DND-41 (cell line): ENCODE measurements around the gene CD207.

Experiments used
- ATAC-seq: fragments of 200-7000 bp; cut with Tn5 transposase; 3 replicates; pipeline ENCODE4 v1.9.1; 2021; ENCODE audit warnings: low read depth; ENCODE audit not compliant: insufficient read depth
- DNase-seq: peaks from one replicate; pipeline ENCODE4 v3.0.0-alpha.2; 2020
- H2AFZ ChIP-seq: 2 replicates; pipeline ENCODE4 v1.6.0; 2012; ENCODE audit warnings: low read depth, low read length
- H3K27ac ChIP-seq: 2 replicates; pipeline ENCODE4 v1.5.1; 2012; ENCODE audit warnings: low read length, inconsistent platforms
- H3K27me3 ChIP-seq: fragments of 200-600 bp; sonication (generic); 2 replicates; pipeline ENCODE4 v1.6.0; 2012; ENCODE audit warnings: low read length, mild to moderate bottlenecking, inconsistent platforms; ENCODE audit not compliant: insufficient read depth, poor library complexity
- H3K36me3 ChIP-seq: 2 replicates; pipeline ENCODE4 v1.5.1; 2012; ENCODE audit warnings: low read length, inconsistent platforms; ENCODE audit not compliant: insufficient read depth
- H3K4me1 ChIP-seq: 2 replicates; pipeline ENCODE4 v1.5.1; 2012; ENCODE audit warnings: mild to moderate bottlenecking, low read length; ENCODE audit not compliant: insufficient read depth
- H3K4me2 ChIP-seq: 2 replicates; pipeline ENCODE4 v1.6.0; 2012; ENCODE audit warnings: mild to moderate bottlenecking, moderate library complexity, low read length, inconsistent platforms; ENCODE audit not compliant: insufficient read depth
- H3K4me3 ChIP-seq, 2 experiments: fragments of 200-600 bp in 1 of 2; shearing (Covaris generic) in 1 of 2; 2 replicates each; pipeline ENCODE4 v1.5.1; 2012 to 2016; ENCODE audit warnings: inconsistent platforms in 2 of 2, low read length in 2 of 2, mild to moderate bottlenecking in 2 of 2, low read depth in 1 of 2, moderate library complexity in 1 of 2
- H3K79me2 ChIP-seq: 2 replicates; pipeline ENCODE4 v1.6.0; 2012; ENCODE audit warnings: low read length, inconsistent platforms; ENCODE audit not compliant: insufficient read depth
- H3K9ac ChIP-seq: 2 replicates; pipeline ENCODE4 v1.6.0; 2012; ENCODE audit warnings: low read depth, mild to moderate bottlenecking, inconsistent platforms, low read length, moderate library complexity
- H3K9me3 ChIP-seq: 2 replicates; pipeline ENCODE4 v1.5.1; 2012; ENCODE audit warnings: low read length, moderate library complexity, mild to moderate bottlenecking, inconsistent platforms; ENCODE audit not compliant: insufficient read depth, severe bottlenecking
- H4K20me1 ChIP-seq: 2 replicates; pipeline ENCODE4 v1.6.0; 2012; ENCODE audit warnings: low read length; ENCODE audit not compliant: insufficient read depth
- CTCF ChIP-seq: IDR thresholded peaks from 2 replicates; pipeline ENCODE4 v1.5.1; 2012; ENCODE audit warnings: borderline replicate concordance, low read length, moderate library complexity, mild to moderate bottlenecking; ENCODE audit not compliant: poor library complexity, severe bottlenecking; ENCODE audit errors: extremely low read depth
- EZH2 ChIP-seq: IDR thresholded peaks from 3 replicates; pipeline ENCODE4 v1.6.1; 2012; ENCODE audit warnings: borderline replicate concordance, low read depth, mild to moderate bottlenecking, moderate library complexity, low read length, inconsistent platforms; ENCODE audit not compliant: severe bottlenecking

CD207 gene

GRCh38 chr2:70861777-70862625, 26.4 kb upstream of the CD207 start:
- TF ChIP-seq EZH2: no peak
- peak; percentile 92 for TF ChIP-seq CTCF
- Histone ChIP-seq H3K36me3 (no peaks in the 10 kb centered on the region), H2AFZ (no peak overlapping the region), H3K9ac (no peak overlapping the region), H3K4me3 (no peak overlapping the region), H3K9me3 (no peaks in the 10 kb centered on the region), H4K20me1 (peaks cover 2% of the 10 kb centered on the region; the same call in 1 of the 2 replicates), H3K4me1 (no peaks in the 10 kb centered on the region), H3K79me2 (no peaks in the 10 kb centered on the region), H3K27ac (no peak overlapping the region), H3K27me3 (peaks cover 29% of the 10 kb centered on the region), H3K4me2 (no peak overlapping the region)
- peak; percentile 95 for ATAC-seq
- peak; percentile 67 for DNase-seq

- DNase-seq (no peak), ATAC-seq (no peak; the same call in 2 of the 3 replicates)
- no peak overlapping the region for H3K4me3 ChIP-seq
- no peak overlapping the region for H3K4me2 ChIP-seq
- H3K79me2 ChIP-seq: no peaks in the 10 kb centered on the region
- peaks cover 2% of the 10 kb centered on the region for H4K20me1 ChIP-seq
- H3K27ac ChIP-seq: no peak overlapping the region
- H3K9ac ChIP-seq: no peak overlapping the region
- peaks cover 23% of the 10 kb centered on the region for H3K27me3 ChIP-seq
- no peaks in the 10 kb centered on the region for H3K4me1 ChIP-seq
- TF ChIP-seq CTCF (no peak), EZH2 (no peak)
- H3K36me3 ChIP-seq: no peaks in the 10 kb centered on the region
- no peaks in the 10 kb centered on the region for H3K9me3 ChIP-seq
- no peak overlapping the region for H2AFZ ChIP-seq
These were observed 20.1 kb upstream of the CD207 start for GRCh38 chr2:70855667-70856066.

GRCh38 chr2:70854411-70854810, 18.8 kb upstream of the CD207 start:
- TF ChIP-seq CTCF: no peak
- no peak for TF ChIP-seq EZH2

More at GRCh38 chr2:70854411-70854810, 18.8 kb upstream of the CD207 start:
- ATAC-seq (no peak), DNase-seq (no peak)
- Histone ChIP-seq H3K27me3 (peaks cover 21% of the 10 kb centered on the region), H3K27ac (no peak overlapping the region), H3K9me3 (no peaks in the 10 kb centered on the region), H3K4me3 (no peak overlapping the region), H3K9ac (no peak overlapping the region), H3K4me2 (no peak overlapping the region), H2AFZ (no peak overlapping the region), H3K4me1 (no peaks in the 10 kb centered on the region), H4K20me1 (no peaks in the 10 kb centered on the region; the same call in 1 of the 2 replicates), H3K36me3 (no peaks in the 10 kb centered on the region), H3K79me2 (no peaks in the 10 kb centered on the region)
